Measurements from ENCODE around the gene DNM3. TPM values are rescaled to one million over a fixed set of nuclear protein-coding genes. Genes with fewer than 3 reads are reported as not detected.

Gene DNM3
- total and polyA plus RNA-seq, 2 donors (not counting 1 experiment from before 2014, with no cell fraction given), result 1.0 to 1.3 TPM

- WGBS (ENCODE audit: insufficient coverage), result 76% methylated on average over 4 of the region's 6 CpGs
- Histone ChIP-seq H3K79me2 (ENCODE audit: control insufficient read depth, insufficient read depth, low read length) (no peaks in the 10 kb centered on the region), H2AFZ (ENCODE audit: insufficient read depth, low read depth, low read length, poor library complexity, severe bottlenecking) (no peak overlapping the region), H3K9me3 (ENCODE audit: control extremely low read depth in 1 of 3, control insufficient read depth in 2 of 3, insufficient read depth in 1 of 3, low read length in 2 of 3) (peaks cover 0 to 4% (median 0%) of the 10 kb centered on the region in 3 donors), H3K4me2 (replicated peaks; ENCODE audit: low read depth, low read length, poor library complexity, severe bottlenecking) (no peak overlapping the region), H3K9ac (ENCODE audit: low read length) (no peak overlapping the region), H3K27me3 (replicated peaks in 1 of 4; ENCODE audit: control extremely low read depth in 1 of 4, control insufficient read depth in 3 of 4, insufficient read depth in 4 of 4, low read length in 3 of 4) (no peaks in the 10 kb centered on the region), H3K4me1 (ENCODE audit: control insufficient read depth in 2 of 2, insufficient read depth in 2 of 2, low read length in 2 of 2) (no peaks in the 10 kb centered on the region), H3K36me3 (replicated peaks in 1 of 2; ENCODE audit: control extremely low read depth in 1 of 2, control insufficient read depth in 1 of 2, extremely low read depth in 1 of 2, insufficient read depth in 2 of 2, low read length in 1 of 2) (no peaks in the 10 kb centered on the region), H3K27ac (ENCODE audit: low read length in 2 of 2) (no peak overlapping the region), H4K20me1 (ENCODE audit: control insufficient read depth, insufficient read depth, low read length, poor library complexity, severe bottlenecking) (no peaks in the 10 kb centered on the region), H3K4me3 (ENCODE audit: control extremely low read depth in 1 of 5, extremely low read depth in 1 of 5, insufficient read depth in 1 of 5, low read depth in 2 of 5, low read length in 4 of 5) (no peak overlapping the region)
- Mint-ChIP-seq H3K27ac (no peak overlapping the region), H3K27me3 (no peaks in the 10 kb centered on the region), H3K4me1 (peaks cover 4% of the 10 kb centered on the region), H3K9me3 (ENCODE audit: insufficient read depth) (no peaks in the 10 kb centered on the region), H3K4me3 (no peak overlapping the region)
- ChIA-PET CTCF (no interaction called here), POLR2A (no interaction called here)
- TF ChIP-seq CTCF (IDR thresholded peaks at IDR 0.05) (no peak), EZH2 (IDR thresholded peaks at IDR 0.05; ENCODE audit: borderline replicate concordance, insufficient read depth, low read depth, low read length, poor library complexity, severe bottlenecking) (no peak)
- intact Hi-C loops (cut with micrococcal nuclease), result no loop called here
- no peak for ATAC-seq (ENCODE audit: low read depth)
- DNase-seq, result no peak
These were observed 304.4 kb downstream of the DNM3 start for GRCh38 chr1:172145656-172146055.

- H3K27me3 Mint-ChIP-seq, result no peaks in the 10 kb centered on the region
- Histone ChIP-seq H3K4me3 (ENCODE audit: control extremely low read depth in 1 of 5, extremely low read depth in 1 of 5, insufficient read depth in 1 of 5, low read depth in 2 of 5, low read length in 4 of 5) (no peak overlapping the region), H4K20me1 (ENCODE audit: control insufficient read depth, insufficient read depth, low read length, poor library complexity, severe bottlenecking) (no peaks in the 10 kb centered on the region), H3K9me3 (ENCODE audit: control extremely low read depth in 1 of 3, control insufficient read depth in 2 of 3, insufficient read depth in 1 of 3, low read length in 2 of 3) (peaks cover 0 to 4% (median 0%) of the 10 kb centered on the region in 3 donors), H3K4me2 (replicated peaks; ENCODE audit: low read depth, low read length, poor library complexity, severe bottlenecking) (no peak overlapping the region), H3K36me3 (replicated peaks in 1 of 2; ENCODE audit: control extremely low read depth in 1 of 2, control insufficient read depth in 1 of 2, extremely low read depth in 1 of 2, insufficient read depth in 2 of 2, low read length in 1 of 2) (no peaks in the 10 kb centered on the region), H3K27me3 (replicated peaks in 1 of 4; ENCODE audit: control extremely low read depth in 1 of 4, control insufficient read depth in 3 of 4, insufficient read depth in 4 of 4, low read length in 3 of 4) (no peaks in the 10 kb centered on the region), H3K9ac (ENCODE audit: low read length) (no peak overlapping the region), H2AFZ (ENCODE audit: insufficient read depth, low read depth, low read length, poor library complexity, severe bottlenecking) (no peak overlapping the region), H3K27ac (ENCODE audit: low read length in 2 of 2) (no peak overlapping the region), H3K4me1 (ENCODE audit: control insufficient read depth in 2 of 2, insufficient read depth in 2 of 2, low read length in 2 of 2) (no peaks in the 10 kb centered on the region), H3K79me2 (ENCODE audit: control insufficient read depth, insufficient read depth, low read length) (no peaks in the 10 kb centered on the region)
- no peak overlapping the region for H3K27ac Mint-ChIP-seq
- no peaks in the 10 kb centered on the region for H3K9me3 Mint-ChIP-seq (ENCODE audit: insufficient read depth)
- peaks cover 4% of the 10 kb centered on the region for H3K4me1 Mint-ChIP-seq
- CTCF ChIA-PET, result no interaction called here
- intact Hi-C loops (cut with micrococcal nuclease), result no loop called here
- POLR2A ChIA-PET, result no interaction called here
- no peak for TF ChIP-seq CTCF (IDR thresholded peaks at IDR 0.05)
- TF ChIP-seq EZH2 (IDR thresholded peaks at IDR 0.05; ENCODE audit: borderline replicate concordance, insufficient read depth, low read depth, low read length, poor library complexity, severe bottlenecking), result no peak
- no CpG with 5 or more reads among the region's 1 CpG for WGBS (ENCODE audit: insufficient coverage)
- DNase-seq (no peak), ATAC-seq (ENCODE audit: low read depth) (no peak)
- no peak overlapping the region for H3K4me3 Mint-ChIP-seq
These were observed 305.0 kb downstream of the DNM3 start for GRCh38 chr1:172146141-172146850.
